Epithelial cell of proximal tubule (primary cell): ENCODE data around the gene EFHB. TPM values are rescaled to one million over a fixed set of nuclear protein-coding genes. Genes with fewer than 3 reads are reported as not detected.

ENCODE experiments used
- DNase-seq: peaks from one replicate; pipeline ENCODE4 v3.0.0-alpha.2; 2011; ENCODE audit warnings: low read depth
- H3K4me3 ChIP-seq: 2 replicates; pipeline ENCODE4 v1.5.1; 2011; ENCODE audit warnings: low read depth, mild to moderate bottlenecking, low read length
- CTCF ChIP-seq: conservative IDR thresholded peaks from 2 replicates; pipeline ENCODE4 v1.5.1; 2012; ENCODE audit warnings: low read depth, mild to moderate bottlenecking, low read length
- total RNA-seq: library from RNA; depleted of rRNA; stranded (reverse); fragments of >200 nt; gene quantifications from 2 replicates; pipeline ENCODE4 v1.2.3, GENCODE V29; 2015

The EFHB gene
- total RNA-seq, 1 donor from 2014 or later = 5.5 TPM

- no peak for TF ChIP-seq CTCF
- DNase-seq = no peak
- no peak overlapping the region for H3K4me3 ChIP-seq
Observed at GRCh38 chr3:19932422-19932821, 1.6 kb downstream of the EFHB start.

DNA sequence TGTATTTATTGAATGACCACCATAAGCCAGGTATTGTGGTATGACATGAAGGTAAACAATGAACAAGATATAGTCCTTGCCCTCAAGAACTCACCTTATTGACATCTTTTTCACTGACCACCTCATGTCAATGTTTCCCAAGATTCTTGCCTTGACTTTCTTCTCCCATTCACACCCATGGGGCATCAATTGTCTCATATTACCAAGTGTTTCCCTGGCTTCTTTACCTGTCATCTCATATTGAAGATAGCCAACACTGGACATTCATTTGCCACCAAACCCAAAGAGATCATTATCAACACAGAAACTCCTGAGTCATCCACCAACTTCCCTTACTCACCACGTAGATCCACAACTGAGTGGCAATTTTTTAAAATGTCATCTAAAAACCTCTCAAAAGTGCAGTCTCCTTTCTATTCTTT is 2.2 kb downstream of the EFHB start:
- TF ChIP-seq CTCF = no peak
- no peak for DNase-seq

DNA sequence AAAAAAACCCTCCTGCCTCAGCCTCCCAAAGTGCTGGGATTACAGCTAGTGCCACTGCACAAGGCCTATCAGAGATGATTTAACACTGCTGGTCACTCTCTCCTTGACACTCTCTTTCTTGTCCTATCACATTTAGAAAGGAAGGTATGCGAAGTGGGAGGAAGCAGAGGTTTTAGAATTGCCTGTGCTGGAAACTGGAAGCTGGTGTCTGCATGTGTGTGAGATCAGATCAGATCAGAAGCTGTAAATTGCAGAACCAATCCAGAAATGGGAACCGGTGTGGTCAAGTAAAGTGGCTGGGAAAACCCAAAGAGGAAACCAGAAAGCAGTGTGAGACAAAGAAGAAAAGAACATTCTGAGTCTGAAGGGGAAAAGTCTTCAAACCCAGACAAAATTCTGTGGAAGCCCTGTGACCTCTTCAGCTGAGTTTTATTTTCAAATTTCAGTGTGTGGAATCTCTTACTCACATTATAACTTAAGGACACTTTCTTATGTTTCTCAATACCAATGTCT is 2.8 kb downstream of the EFHB start:
- TF ChIP-seq CTCF = no peak
- DNase-seq = no peak
- H3K4me3 ChIP-seq = no peak overlapping the region

More for the DNA sequence above, 2.2 kb downstream of the EFHB start:
- H3K4me3 ChIP-seq = no peak overlapping the region

GRCh38 chr3:19920401-19921080 is 13.5 kb downstream of the EFHB start:
- TF ChIP-seq CTCF = no peak
- H3K4me3 ChIP-seq = peak overlapping the region; percentile 57
- DNase-seq = peak; percentile 66

DNA sequence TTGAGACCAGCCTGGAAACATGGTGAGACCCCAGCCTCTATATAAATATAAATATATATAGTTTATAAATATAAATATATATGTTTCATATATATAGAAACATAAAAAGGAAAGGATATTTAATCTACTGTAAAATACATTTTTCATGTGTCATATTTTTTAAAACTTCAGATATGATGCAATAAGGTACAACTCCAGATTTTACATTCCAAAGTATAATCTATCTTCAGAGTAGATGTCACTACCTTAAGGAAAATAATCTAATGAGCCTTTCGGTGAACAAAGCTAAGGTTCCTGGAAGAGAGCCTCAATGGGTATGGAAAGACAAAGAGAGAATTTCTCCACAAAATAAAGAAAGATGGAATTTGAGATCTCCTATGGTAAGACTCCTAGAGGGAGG is 16.9 kb downstream of the EFHB start:
- TF ChIP-seq CTCF = no peak
- DNase-seq = no peak
- H3K4me3 ChIP-seq = no peak overlapping the region

- no peak for TF ChIP-seq CTCF
- DNase-seq = no peak
- H3K4me3 ChIP-seq = no peak overlapping the region
Observed at GRCh38 chr3:19911452-19911851, 22.6 kb downstream of the EFHB start.

GRCh38 chr3:19907523-19907922 is 26.5 kb downstream of the EFHB start:
- no peak for DNase-seq
- TF ChIP-seq CTCF = no peak
- no peak overlapping the region for H3K4me3 ChIP-seq
